Omental fat pad (tissue), 4 donors: ENCODE measurements around the gene ZFP3. TPM values are rescaled to one million over a fixed set of nuclear protein-coding genes. Genes with fewer than 3 reads are reported as not detected.
"Not testable (repeated sequence)": the region's sequence is repeated elsewhere in the genome, so short reads cannot be mapped to it uniquely, and the experiment has no call there.

Experiments used
- ATAC-seq: fragments of 150-250 bp; one replicate; pipeline ENCODE4 v1.9.1; 2016; ENCODE audit warnings: mild to moderate bottlenecking, moderate library complexity; ENCODE audit not compliant: low FRiP score
- DNase-seq: peaks from one replicate; pipeline ENCODE4 v3.0.0-alpha.2; 2019; ENCODE audit warnings: low spot score
- CTCF ChIP-seq, 3 donors: fragments of 450-650 bp; IDR thresholded peaks; one replicate each; pipeline ENCODE4 v1.5.1; 2016 to 2017; ENCODE audit warnings: antibody characterized with exemption in 3 of 3, mild to moderate bottlenecking in 3 of 3, moderate library complexity in 2 of 3
- total RNA-seq, 4 donors: library from RNA; depleted of rRNA; stranded (reverse); fragments of >200 nt; gene quantifications; one replicate each; pipeline ENCODE4 v1.1.0, GENCODE V29; 2016

ZFP3 gene
- total RNA-seq, 4 donors from 2014 or later, result 3.1 to 6.6 (median 3.9) TPM

GRCh38 chr17:5128905-5129535, 50.8 kb downstream of the ZFP3 start:
- TF ChIP-seq CTCF (IDR thresholded peaks at IDR 0.05), result no peak
- ATAC-seq (no peak), DNase-seq (no peak)

- DNase-seq, ATAC-seq: not testable (repeated sequence)
Measured at GRCh38 chr17:5129770-5130169, 51.5 kb downstream of the ZFP3 start.

DNA sequence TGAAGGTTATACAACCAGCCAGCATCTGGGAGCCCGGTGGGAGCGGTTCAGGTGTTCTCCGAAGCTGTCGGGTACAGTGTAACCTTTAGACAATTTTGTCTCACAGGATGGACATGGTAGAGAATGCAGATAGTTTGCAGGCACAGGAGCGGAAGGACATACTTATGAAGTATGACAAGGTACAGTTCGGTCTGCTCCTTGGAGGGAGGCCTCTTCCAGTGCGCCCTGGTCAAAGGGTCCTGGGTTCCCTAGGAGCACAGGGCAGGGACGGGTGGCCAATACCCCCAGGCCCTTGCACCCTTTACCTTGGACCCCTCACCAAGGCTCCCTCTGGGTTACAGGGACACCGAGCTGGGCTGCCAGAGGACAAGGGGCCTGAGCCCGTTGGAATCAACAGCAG, 52.0 kb downstream of the ZFP3 start:
- ATAC-seq, DNase-seq: not testable (repeated sequence)

GRCh38 chr17:5130687-5131086, 52.4 kb downstream of the ZFP3 start:
- not testable (repeated sequence) for DNase-seq, ATAC-seq

DNA sequence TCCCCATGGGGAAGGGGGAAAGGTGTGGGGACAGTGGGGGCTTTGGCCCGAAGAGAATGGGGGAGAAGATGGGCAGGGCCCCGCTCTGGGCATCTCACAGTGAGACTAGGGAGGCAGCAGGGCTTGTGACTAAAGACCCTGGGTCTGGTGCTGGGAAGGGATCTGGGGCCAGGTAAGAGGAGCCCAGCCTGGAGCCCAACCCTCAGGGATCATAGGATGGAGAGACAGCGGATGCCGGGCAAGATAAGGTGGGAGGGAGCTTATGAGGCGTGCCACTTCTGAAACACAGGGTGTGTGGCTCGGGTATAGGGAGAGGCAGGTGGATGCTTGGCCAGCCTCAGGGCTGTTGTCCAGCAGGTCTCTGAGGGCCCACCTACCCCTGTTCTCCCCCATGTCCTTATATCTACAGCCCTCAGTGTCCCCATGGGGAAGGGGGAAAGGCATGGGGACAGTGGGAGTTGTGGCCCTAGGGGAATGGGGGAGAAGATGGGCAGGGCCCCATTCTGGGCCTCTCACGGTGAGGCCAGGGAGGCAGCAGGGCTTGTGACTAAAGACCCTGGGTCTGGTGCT, 53.0 kb downstream of the ZFP3 start:
- ATAC-seq, result no peak
- DNase-seq, result no peak
- no peak for TF ChIP-seq CTCF (IDR thresholded peaks at IDR 0.05)

DNA sequence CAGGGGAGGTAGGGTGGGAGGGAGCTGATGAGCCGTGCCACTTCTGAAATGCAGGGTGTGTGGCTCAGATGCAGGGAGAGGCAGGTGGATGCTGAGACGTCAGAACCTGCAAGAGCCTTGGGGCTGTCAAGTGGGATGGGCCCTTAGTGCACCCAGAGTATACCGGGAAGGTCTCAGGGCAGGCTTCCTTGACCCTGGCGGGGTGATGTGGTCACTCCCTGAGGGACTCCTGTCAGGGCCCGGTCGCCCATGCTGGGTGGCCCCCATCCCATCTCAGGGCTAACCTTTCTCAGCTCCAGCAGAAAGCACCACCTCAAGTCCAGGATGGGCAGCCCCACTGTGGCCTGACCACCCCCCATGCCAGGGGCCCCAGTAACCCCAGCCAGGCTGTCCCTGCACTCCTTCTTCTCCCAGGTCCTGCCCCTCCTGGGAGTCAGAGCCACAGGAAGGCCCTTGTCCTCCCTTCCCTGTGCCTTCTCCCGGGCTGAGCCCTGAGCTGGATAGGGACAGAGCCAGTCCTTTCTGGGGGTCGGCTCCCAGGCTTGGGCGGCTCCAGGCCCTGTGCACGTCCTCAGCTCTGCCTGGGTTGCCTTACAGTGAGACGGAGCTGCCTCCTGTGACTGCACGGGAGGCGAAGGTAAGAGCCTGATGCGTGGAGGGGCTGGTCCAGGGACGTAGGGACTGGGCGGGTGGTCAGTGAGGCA, 53.7 kb downstream of the ZFP3 start:
- not testable (repeated sequence) for ATAC-seq, DNase-seq

DNA sequence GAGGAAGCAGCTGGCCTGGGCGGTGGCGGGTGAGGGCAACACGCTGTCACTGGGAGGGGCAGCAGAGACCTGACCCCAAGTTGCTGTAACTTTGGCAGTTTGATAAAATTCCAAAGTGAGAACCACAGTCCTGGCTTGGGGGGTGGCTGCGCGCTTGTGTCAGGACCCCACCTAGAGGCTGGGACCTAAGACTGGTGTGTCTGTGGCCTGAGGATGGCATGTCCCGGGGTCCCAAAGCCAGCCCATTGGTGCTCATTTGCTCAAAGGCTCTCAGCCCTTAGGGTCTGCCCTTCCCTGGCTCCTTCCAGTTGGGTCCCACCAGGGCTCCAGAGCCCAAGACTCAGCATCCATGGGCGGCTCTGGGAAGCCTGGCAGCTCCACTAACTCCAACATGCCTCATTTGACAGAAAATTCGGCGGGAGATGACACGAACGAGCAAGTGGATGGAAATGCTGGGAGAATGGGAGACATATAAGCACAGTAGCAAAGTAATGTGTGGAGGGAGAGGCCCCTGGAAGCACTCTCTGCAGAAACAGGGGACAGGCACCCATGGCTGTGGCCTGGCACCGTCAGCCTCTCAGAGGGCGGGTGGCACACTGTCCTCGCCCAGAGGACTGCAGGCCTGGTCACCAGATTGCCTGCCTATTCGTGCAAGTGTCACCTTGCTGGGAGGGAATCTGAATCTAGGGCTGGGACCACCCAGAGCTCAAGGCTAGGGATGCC, 54.4 kb downstream of the ZFP3 start:
- not testable (repeated sequence) for DNase-seq, ATAC-seq

- DNase-seq, result no peak
- TF ChIP-seq CTCF (IDR thresholded peaks at IDR 0.05), result no peak
- no peak for ATAC-seq
Measured at GRCh38 chr17:5133311-5133710, 55.0 kb downstream of the ZFP3 start.

GRCh38 chr17:5133961-5134360, 55.7 kb downstream of the ZFP3 start:
- ATAC-seq, DNase-seq: not testable (repeated sequence)

DNA sequence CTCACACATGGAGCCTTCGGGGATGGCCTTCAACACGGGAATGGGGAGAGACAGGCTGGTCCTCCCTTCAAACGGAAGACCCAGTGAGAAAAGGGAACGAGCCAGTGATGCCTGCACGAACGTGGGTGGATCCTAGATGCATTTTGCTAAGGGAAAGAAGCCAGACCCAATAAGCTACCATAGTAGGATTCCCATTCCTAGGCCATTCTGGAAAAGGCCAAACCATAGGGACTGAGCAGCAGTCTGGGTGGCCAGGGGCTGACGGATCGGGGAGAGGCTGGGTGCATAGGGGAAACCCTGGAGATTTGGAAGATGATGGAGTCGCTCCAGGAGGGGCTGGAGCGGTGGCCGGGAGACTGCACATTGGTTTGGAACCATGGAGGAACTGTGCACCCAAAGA, 56.3 kb downstream of the ZFP3 start:
- DNase-seq, result not testable (repeated sequence)

GRCh38 chr17:5135131-5135712, 57.0 kb downstream of the ZFP3 start:
- not testable (repeated sequence) for DNase-seq, ATAC-seq

More for the DNA sequence above, 56.3 kb downstream of the ZFP3 start:
- ATAC-seq, result not testable (repeated sequence)
